ENCODE measurements around the gene FHOD3. TPM values are rescaled to one million over a fixed set of nuclear protein-coding genes. Genes with fewer than 3 reads are reported as not detected.

FHOD3 gene
- total and polyA plus RNA-seq, 9 of the 15 experiments (the other 6 are each of a cell fraction or from before 2014, with no cell fraction given), result 0.11 TPM; not detected in 8

GRCh38 chr18:36559149-36559857 is 261.8 kb downstream of the FHOD3 start (continued):
- TF ChIP-seq C11orf30 (IDR thresholded peaks at IDR 0.05; ENCODE audit: low read depth) (no peak), NFE2 (IDR thresholded peaks at IDR 0.05; ENCODE audit: low read depth) (no peak), MECOM (CRISPR knock-in tag; IDR thresholded peaks at IDR 0.05) (no peak), TBP (optimal IDR thresholded peaks at IDR 0.05; ENCODE audit: low read depth, low read length) (no peak), SOX6 (IDR thresholded peaks at IDR 0.05) (no peak), MAZ (CRISPR knock-in tag; conservative IDR thresholded peaks at IDR 0.05 in 1 of 2, IDR thresholded peaks at IDR 0.05 in 1 of 2) (no peak)

GRCh38 chr18:36560187-36560586 is 262.7 kb downstream of the FHOD3 start:
- Histone ChIP-seq H2AFZ (ENCODE audit: low read depth, low read length) (no peak overlapping the region), H3K9ac (ENCODE audit: insufficient read depth in 1 of 2, low read depth in 2 of 2, low read length in 2 of 2) (no peak overlapping the region), H3K79me2 (ENCODE audit: control insufficient read depth, insufficient read depth, low read length) (no peaks in the 10 kb centered on the region), H3K4me1 (replicated peaks in 1 of 2; ENCODE audit: control insufficient read depth in 2 of 2, insufficient read depth in 2 of 2, low read length in 2 of 2) (no peaks in the 10 kb centered on the region), H3K9me3 (replicated peaks; ENCODE audit: control insufficient read depth, insufficient read depth, low read depth, low read length) (no peaks in the 10 kb centered on the region), H3K9me1 (ENCODE audit: control insufficient read depth, insufficient read depth, low read length) (no peaks in the 10 kb centered on the region), H3K4me3 (no peak overlapping the region), H3K27ac (ENCODE audit: extremely low read depth, low read depth, low read length) (no peak overlapping the region), H3K4me2 (ENCODE audit: insufficient read depth, low read length) (no peak overlapping the region), H3K27me3 (ENCODE audit: control insufficient read depth in 2 of 2, insufficient read depth in 2 of 2, low read length in 2 of 2) (peaks cover 0 to 8% of the 10 kb centered on the region in 2 experiments; a peak in 2 of 5 replicates), H4K20me1 (replicated peaks; ENCODE audit: control insufficient read depth, insufficient read depth, low read length) (no peaks in the 10 kb centered on the region), H3K36me3 (ENCODE audit: control insufficient read depth, insufficient read depth, low read length) (no peaks in the 10 kb centered on the region)
- intact Hi-C loops (cut with micrococcal nuclease), result no loop called here
- ChIA-PET CTCF (ENCODE audit: low intra/inter-chr PET ratio) (no interaction called here), POLR2A (interaction anchor here (0.5 to 0.8 kb wide), 3 partner anchors 13 to 799 kb away, joined by 3 to 4 read pairs (median 3); no protein-coding TSS in a partner anchor)
- ATAC-seq (no peak), DNase-seq (ENCODE audit: extremely low read depth in 1 of 4, low spot score in 3 of 4) (no peak), FAIRE-seq (no peak)
- TF ChIP-seq COPS2 (conservative IDR thresholded peaks at IDR 0.05), result no peak
- no peak for TF ChIP-seq MITF (IDR thresholded peaks at IDR 0.05)
- TF ChIP-seq GABPA (tag; conservative IDR thresholded peaks at IDR 0.05; ENCODE audit: low read depth), result no peak
- TF ChIP-seq SMARCB1 (IDR thresholded peaks at IDR 0.05; ENCODE audit: insufficient read length, low read depth), result no peak
- no peak for TF ChIP-seq YBX1 (IDR thresholded peaks at IDR 0.05)
- TF ChIP-seq ZC3H4 (CRISPR knock-in tag; IDR thresholded peaks at IDR 0.05; ENCODE audit: borderline replicate concordance), result no peak
- no peak for TF ChIP-seq HNRNPH1 (optimal IDR thresholded peaks at IDR 0.05; ENCODE audit: low read depth, low read length)
- TF ChIP-seq SMAD2 (IDR thresholded peaks at IDR 0.05; ENCODE audit: low read depth, low read length), result no peak
- no peak for TF ChIP-seq ELK1 (CRISPR knock-in tag; IDR thresholded peaks at IDR 0.05)
- TF ChIP-seq RBM34 (IDR thresholded peaks at IDR 0.05; ENCODE audit: borderline replicate concordance, insufficient read depth, low read length), result no peak
- 2% methylated on average over 2 of the region's 2 CpGs for WGBS (ENCODE audit: insufficient coverage, low coverage, missing lambda C conversion rate)
- no TSS peak for BruUV-seq (replicated peaks)
- in situ Hi-C loops (cut with MboI), result no loop called here

Data from K562 (cell line).